Neural progenitor cell (in vitro differentiated cells): Measurements from ENCODE around the gene SCGB1D4. TPM values are rescaled to one million over a fixed set of nuclear protein-coding genes. Genes with fewer than 3 reads are reported as not detected.
"Not testable (repeated sequence)": the region's sequence is repeated elsewhere in the genome, so short reads cannot be mapped to it uniquely, and the experiment has no call there.

Source experiments
- DNase-seq: peaks from one replicate; pipeline ENCODE4 v3.0.0-alpha.2; 2016; ENCODE audit warnings: low spot score
- H2AFZ ChIP-seq: fragments of 200-600 bp; sonication (generic); replicated peaks from 2 replicates; pipeline ENCODE4 v1.6.1; 2016; ENCODE audit warnings: antibody characterized with exemption
- H3F3A ChIP-seq: fragments of 200-600 bp; sonication (generic); 2 replicates; pipeline ENCODE4 v1.6.1; 2016; ENCODE audit warnings: antibody characterized with exemption, low read depth
- H3K27ac ChIP-seq: fragments of 200-600 bp; sonication (generic); 2 replicates; pipeline ENCODE4 v1.5.1; 2016; ENCODE audit warnings: mild to moderate bottlenecking
- H3K27me3 ChIP-seq: fragments of 200-600 bp; sonication (generic); 2 replicates; pipeline ENCODE4 v1.6.1; 2016; ENCODE audit warnings: mild to moderate bottlenecking, moderate library complexity
- H3K36me3 ChIP-seq: fragments of 200-600 bp; sonication (generic); 2 replicates; pipeline ENCODE4 v1.5.1; 2016
- H3K4me1 ChIP-seq: fragments of 200-600 bp; sonication (generic); 2 replicates; pipeline ENCODE4 v1.6.1; 2016; ENCODE audit warnings: mixed run types
- H3K4me2 ChIP-seq: fragments of 200-600 bp; sonication (generic); 2 replicates; pipeline ENCODE4 v1.6.1; 2016
- H3K4me3 ChIP-seq: fragments of 200-600 bp; sonication (generic); 2 replicates; pipeline ENCODE4 v1.5.1; 2016
- H3K79me2 ChIP-seq: fragments of 200-600 bp; sonication (generic); 2 replicates; pipeline ENCODE4 v1.6.1; 2016; ENCODE audit warnings: low read depth
- H3K9ac ChIP-seq: fragments of 200-600 bp; sonication (generic); 2 replicates; pipeline ENCODE4 v1.6.1; 2016
- H3K9me3 ChIP-seq: fragments of 200-600 bp; sonication (generic); 2 replicates; pipeline ENCODE4 v1.5.1; 2016; ENCODE audit warnings: low read depth
- H4K20me1 ChIP-seq: fragments of 200-600 bp; sonication (generic); 2 replicates; pipeline ENCODE4 v1.6.1; 2016; ENCODE audit warnings: low read depth
- H3K27ac Mint-ChIP-seq: 3 replicates; pipeline ENCODE4 v1.8.0; 2021; ENCODE audit warnings: mixed read lengths
- H3K27me3 Mint-ChIP-seq: 2 replicates; pipeline ENCODE4 v1.8.0; 2022; ENCODE audit warnings: low read depth, mild to moderate bottlenecking, inconsistent platforms, moderate library complexity, mixed read lengths; ENCODE audit not compliant: insufficient read depth
- H3K36me3 Mint-ChIP-seq: 3 replicates; pipeline ENCODE4 v1.8.0; 2021; ENCODE audit warnings: mixed read lengths
- H3K4me1 Mint-ChIP-seq: 3 replicates; pipeline ENCODE4 v1.8.0; 2021; ENCODE audit warnings: mixed read lengths
- H3K4me3 Mint-ChIP-seq: 3 replicates; pipeline ENCODE4 v1.8.0; 2021; ENCODE audit warnings: mild to moderate bottlenecking, moderate library complexity, mixed read lengths
- H3K9me3 Mint-ChIP-seq: 3 replicates; pipeline ENCODE4 v1.8.0; 2020; ENCODE audit warnings: mixed read lengths
- EZH2 ChIP-seq: fragments of 200-600 bp; sonication (generic); IDR thresholded peaks from 2 replicates; pipeline ENCODE4 v1.6.1; 2017; ENCODE audit warnings: antibody characterized with exemption, mild to moderate bottlenecking, moderate library complexity
- EZH2phosphoT487 ChIP-seq: fragments of 200-600 bp; sonication (generic); IDR thresholded peaks from 2 replicates; pipeline ENCODE4 v1.6.1; 2017; ENCODE audit warnings: antibody characterized with exemption
- total RNA-seq: library from RNA; depleted of rRNA; stranded (reverse); fragments of >200 nt; gene quantifications from 2 replicates; pipeline ENCODE4 v1.2.3, GENCODE V29; 2015; ENCODE audit warnings: low replicate concordance
- TF ChIP-seq, protein P1 (sequence below): fragments of 200-600 bp; sonication (generic); IDR thresholded peaks from 2 replicates; pipeline ENCODE4 v1.5.1; 2017; ENCODE audit warnings: antibody characterized with exemption, mild to moderate bottlenecking

The SCGB1D4 gene, protein sequence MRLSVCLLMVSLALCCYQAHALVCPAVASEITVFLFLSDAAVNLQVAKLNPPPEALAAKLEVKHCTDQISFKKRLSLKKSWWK
- total RNA-seq: not detected in 2 replicates

DNA sequence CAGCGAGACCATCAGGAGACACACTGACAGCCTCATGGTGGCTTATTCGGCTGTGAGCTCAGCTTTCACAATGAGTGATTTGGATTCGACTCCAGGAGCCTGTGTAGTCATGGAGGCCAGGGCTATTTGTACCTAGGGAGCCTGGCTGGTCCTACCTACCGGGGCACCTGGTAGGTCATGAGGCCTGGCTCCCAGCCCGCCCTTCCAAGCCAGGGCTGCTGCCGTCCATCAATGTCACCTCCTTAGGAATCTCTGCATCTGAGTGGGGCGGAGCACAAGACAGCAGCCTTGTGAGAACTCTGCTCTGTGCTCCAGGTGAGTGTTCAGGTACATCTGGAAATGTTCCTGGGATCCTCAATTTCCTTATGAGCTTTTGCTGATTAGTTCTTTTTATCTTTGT lies at the start of gene SCGB1D4:
TSS of gene SCGB1D4 (minus strand) at position 101 of the 400 bp plus-strand sequence. CDS start at position 36, 65 bp downstream.
- H3K9me3 ChIP-seq: no peaks in the 10 kb centered on the region
- no peaks in the 10 kb centered on the region for H3K79me2 ChIP-seq
- no peak within 1 kb of the TSS for H2AFZ ChIP-seq
- TF ChIP-seq EZH2: no peak
- Mint-ChIP-seq H3K36me3 (no peaks in the 10 kb centered on the region), H3K27me3 (peaks cover 13% of the 10 kb centered on the region), H3K27ac (no peak within 1 kb of the TSS), H3K9me3 (no peaks in the 10 kb centered on the region), H3K4me3 (no peak within 1 kb of the TSS), H3K4me1 (no peaks in the 10 kb centered on the region)
- H4K20me1 ChIP-seq: no peaks in the 10 kb centered on the region
- H3K27ac ChIP-seq: no peak within 1 kb of the TSS
- H3K27me3 ChIP-seq: no peaks in the 10 kb centered on the region
- H3F3A ChIP-seq: no peaks in the 10 kb centered on the region
- no peaks in the 10 kb centered on the region for H3K4me1 ChIP-seq
- no peak for DNase-seq
- no peak within 1 kb of the TSS for H3K4me3 ChIP-seq
- no peaks in the 10 kb centered on the region for H3K36me3 ChIP-seq
- H3K4me2 ChIP-seq: no peak within 1 kb of the TSS
- H3K9ac ChIP-seq: no peak within 1 kb of the TSS

DNA sequence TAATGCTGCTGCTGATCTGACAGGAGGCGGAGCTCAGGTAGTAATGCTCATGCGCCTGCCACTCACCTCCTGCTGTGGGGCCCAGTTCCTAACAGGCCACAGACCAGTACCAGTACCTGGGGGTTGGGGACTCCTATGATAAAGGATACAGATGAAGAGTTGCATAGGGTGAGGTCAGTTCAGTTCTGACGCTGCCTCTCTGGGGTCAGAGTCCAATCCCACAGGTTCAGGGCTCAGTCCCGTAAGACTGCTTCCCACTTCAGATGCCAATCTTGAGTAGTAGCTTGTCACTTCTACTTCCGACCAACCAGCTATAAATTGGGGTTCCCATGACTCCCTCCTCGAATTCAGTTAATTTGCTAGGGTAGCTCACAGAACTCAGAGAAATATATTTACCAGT lies 47.0 kb upstream of the SCGB1D4 start:
- Histone ChIP-seq H3K27me3 (no peaks in the 10 kb centered on the region), H3K27ac (no peak overlapping the region), H3K9me3 (no peaks in the 10 kb centered on the region), H3K4me2 (no peak overlapping the region), H3K4me3 (no peak overlapping the region), H3K9ac (no peak overlapping the region), H3K4me1 (no peaks in the 10 kb centered on the region), H3K36me3 (no peaks in the 10 kb centered on the region), H2AFZ (no peak overlapping the region), H3F3A (no peaks in the 10 kb centered on the region), H4K20me1 (no peaks in the 10 kb centered on the region), H3K79me2 (no peaks in the 10 kb centered on the region)
- Mint-ChIP-seq H3K27ac (no peak overlapping the region), H3K36me3 (peaks cover 23% of the 10 kb centered on the region), H3K4me3 (no peak overlapping the region), H3K27me3 (no peaks in the 10 kb centered on the region), H3K9me3 (no peaks in the 10 kb centered on the region), H3K4me1 (peaks cover 13% of the 10 kb centered on the region)
- TF ChIP-seq EZH2 (no peak), EZH2phosphoT487 (no peak)
- TF ChIP-seq, protein P1, sequence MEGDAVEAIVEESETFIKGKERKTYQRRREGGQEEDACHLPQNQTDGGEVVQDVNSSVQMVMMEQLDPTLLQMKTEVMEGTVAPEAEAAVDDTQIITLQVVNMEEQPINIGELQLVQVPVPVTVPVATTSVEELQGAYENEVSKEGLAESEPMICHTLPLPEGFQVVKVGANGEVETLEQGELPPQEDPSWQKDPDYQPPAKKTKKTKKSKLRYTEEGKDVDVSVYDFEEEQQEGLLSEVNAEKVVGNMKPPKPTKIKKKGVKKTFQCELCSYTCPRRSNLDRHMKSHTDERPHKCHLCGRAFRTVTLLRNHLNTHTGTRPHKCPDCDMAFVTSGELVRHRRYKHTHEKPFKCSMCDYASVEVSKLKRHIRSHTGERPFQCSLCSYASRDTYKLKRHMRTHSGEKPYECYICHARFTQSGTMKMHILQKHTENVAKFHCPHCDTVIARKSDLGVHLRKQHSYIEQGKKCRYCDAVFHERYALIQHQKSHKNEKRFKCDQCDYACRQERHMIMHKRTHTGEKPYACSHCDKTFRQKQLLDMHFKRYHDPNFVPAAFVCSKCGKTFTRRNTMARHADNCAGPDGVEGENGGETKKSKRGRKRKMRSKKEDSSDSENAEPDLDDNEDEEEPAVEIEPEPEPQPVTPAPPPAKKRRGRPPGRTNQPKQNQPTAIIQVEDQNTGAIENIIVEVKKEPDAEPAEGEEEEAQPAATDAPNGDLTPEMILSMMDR: no peak
- DNase-seq: no peak

DNA sequence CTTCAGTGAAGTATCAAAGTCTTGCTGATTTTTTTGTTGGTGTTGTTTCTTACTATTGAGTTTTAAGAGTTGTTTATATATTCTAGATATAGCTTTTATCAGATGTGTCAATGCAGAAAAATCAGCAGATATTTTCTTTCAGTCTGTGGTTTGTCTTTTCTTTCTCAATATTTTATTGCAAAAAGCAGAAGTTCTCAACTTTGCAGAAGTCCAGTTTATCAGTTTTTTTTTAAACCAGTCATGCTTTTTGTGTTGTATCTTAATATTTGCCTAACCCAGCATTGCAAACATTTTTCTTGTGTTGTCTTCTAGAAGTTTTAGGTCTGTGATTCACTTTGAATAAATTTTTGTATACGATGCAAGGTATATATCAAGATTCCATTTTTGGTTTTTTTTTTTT lies 45.3 kb upstream of the SCGB1D4 start:
- DNase-seq: no peak

DNA sequence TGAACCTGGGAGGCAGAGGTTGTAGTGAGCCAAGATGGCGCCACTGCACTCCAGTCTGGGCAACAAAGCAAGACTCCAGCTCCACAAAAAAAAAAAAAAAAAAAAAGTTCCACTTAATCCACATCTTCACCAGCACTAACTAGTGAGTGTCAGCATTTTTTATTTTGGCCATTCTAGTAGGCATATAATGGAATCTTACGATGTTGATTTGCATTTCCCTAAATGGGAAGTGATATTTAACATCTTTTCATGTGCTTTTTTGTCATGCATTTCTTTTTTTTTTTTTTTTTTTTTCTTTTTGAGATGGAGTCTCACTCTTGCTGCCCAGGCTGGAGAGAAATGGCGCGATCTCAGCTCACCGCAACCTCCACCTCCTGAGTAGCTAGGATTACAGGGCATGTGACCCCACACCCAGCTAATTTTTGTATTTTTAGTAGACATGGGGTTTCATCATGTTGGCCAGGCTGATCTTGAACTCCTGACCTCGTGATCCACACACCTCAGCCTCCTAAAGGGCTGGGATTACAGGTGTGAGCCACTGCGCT lies 44.8 kb upstream of the SCGB1D4 start:
- H3K4me2 ChIP-seq, DNase-seq, H3K27ac ChIP-seq, H3K27me3 Mint-ChIP-seq, H3K36me3 ChIP-seq, H3K4me1 ChIP-seq, H3K4me3 ChIP-seq, H2AFZ ChIP-seq, H3K9me3 ChIP-seq, H3K79me2 ChIP-seq, H3K9me3 Mint-ChIP-seq, H3K27ac Mint-ChIP-seq, H3K9ac ChIP-seq, H3K4me3 Mint-ChIP-seq, H3F3A ChIP-seq, H4K20me1 ChIP-seq, H3K27me3 ChIP-seq: not testable (repeated sequence)
- H3K36me3 Mint-ChIP-seq: peaks cover 19% of the 10 kb centered on the region
- H3K4me1 Mint-ChIP-seq: peaks cover 17% of the 10 kb centered on the region

More for the DNA sequence above, 45.3 kb upstream of the SCGB1D4 start:
- H3K4me3 Mint-ChIP-seq: no peak overlapping the region
- TF ChIP-seq, protein P1: no peak
- TF ChIP-seq EZH2phosphoT487: no peak
- TF ChIP-seq EZH2: no peak
- no peak overlapping the region for H3K27ac ChIP-seq
- H3K27me3 Mint-ChIP-seq: peaks cover 2% of the 10 kb centered on the region
- no peak overlapping the region for H2AFZ ChIP-seq
- no peaks in the 10 kb centered on the region for H3K9me3 Mint-ChIP-seq
- H3K27me3 ChIP-seq: no peaks in the 10 kb centered on the region
- no peak overlapping the region for H3K4me2 ChIP-seq
- no peak overlapping the region for H3K4me3 ChIP-seq
- H3K9ac ChIP-seq: no peak overlapping the region
- H3K4me1 ChIP-seq: peaks cover 4% of the 10 kb centered on the region
- H3K4me1 Mint-ChIP-seq: peaks cover 15% of the 10 kb centered on the region
- no peaks in the 10 kb centered on the region for H3K9me3 ChIP-seq
- no peaks in the 10 kb centered on the region for H3K36me3 ChIP-seq
- no peaks in the 10 kb centered on the region for H3F3A ChIP-seq
- H3K36me3 Mint-ChIP-seq: peaks cover 19% of the 10 kb centered on the region
- no peak overlapping the region for H3K27ac Mint-ChIP-seq
- peaks cover 9% of the 10 kb centered on the region for H4K20me1 ChIP-seq
- H3K79me2 ChIP-seq: no peaks in the 10 kb centered on the region
